GM10266 (cell line): ENCODE results near the gene MYBPC1.

ENCODE experiments used
- DNase-seq: peaks from one replicate; pipeline ENCODE4 v3.0.0; 2012; ENCODE audit errors: extremely low spot score
- TF ChIP-seq, protein P1 (sequence below): IDR thresholded peaks from 2 replicates; pipeline ENCODE4 v1.5.1; 2012; ENCODE audit warnings: mild to moderate bottlenecking, low read depth; ENCODE audit not compliant: control insufficient read depth, insufficient read depth; ENCODE audit errors: missing control alignments

The MYBPC1 gene

DNA sequence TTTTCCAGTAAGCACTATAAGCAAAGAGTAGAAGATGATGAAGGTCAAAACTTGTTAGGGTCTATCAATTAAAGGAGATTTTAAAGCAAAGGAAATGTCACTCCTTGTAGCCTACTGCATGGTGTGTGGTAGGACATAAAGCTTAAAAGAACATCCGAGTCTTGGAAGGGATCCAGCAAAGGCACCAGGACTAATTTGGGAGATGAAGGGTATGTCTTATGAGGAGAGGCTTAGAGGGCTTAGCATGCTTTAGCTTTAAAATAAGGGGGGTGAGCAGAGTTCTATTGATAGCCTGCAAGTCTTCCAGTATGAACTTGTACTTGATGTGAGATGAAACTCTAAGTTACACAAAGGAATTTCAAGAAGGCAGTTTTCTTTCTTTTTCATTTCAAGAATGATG is 11.8 kb upstream of the MYBPC1 start:
- DNase-seq, result no peak
- TF ChIP-seq, protein P1, sequence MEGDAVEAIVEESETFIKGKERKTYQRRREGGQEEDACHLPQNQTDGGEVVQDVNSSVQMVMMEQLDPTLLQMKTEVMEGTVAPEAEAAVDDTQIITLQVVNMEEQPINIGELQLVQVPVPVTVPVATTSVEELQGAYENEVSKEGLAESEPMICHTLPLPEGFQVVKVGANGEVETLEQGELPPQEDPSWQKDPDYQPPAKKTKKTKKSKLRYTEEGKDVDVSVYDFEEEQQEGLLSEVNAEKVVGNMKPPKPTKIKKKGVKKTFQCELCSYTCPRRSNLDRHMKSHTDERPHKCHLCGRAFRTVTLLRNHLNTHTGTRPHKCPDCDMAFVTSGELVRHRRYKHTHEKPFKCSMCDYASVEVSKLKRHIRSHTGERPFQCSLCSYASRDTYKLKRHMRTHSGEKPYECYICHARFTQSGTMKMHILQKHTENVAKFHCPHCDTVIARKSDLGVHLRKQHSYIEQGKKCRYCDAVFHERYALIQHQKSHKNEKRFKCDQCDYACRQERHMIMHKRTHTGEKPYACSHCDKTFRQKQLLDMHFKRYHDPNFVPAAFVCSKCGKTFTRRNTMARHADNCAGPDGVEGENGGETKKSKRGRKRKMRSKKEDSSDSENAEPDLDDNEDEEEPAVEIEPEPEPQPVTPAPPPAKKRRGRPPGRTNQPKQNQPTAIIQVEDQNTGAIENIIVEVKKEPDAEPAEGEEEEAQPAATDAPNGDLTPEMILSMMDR, result no peak

DNA sequence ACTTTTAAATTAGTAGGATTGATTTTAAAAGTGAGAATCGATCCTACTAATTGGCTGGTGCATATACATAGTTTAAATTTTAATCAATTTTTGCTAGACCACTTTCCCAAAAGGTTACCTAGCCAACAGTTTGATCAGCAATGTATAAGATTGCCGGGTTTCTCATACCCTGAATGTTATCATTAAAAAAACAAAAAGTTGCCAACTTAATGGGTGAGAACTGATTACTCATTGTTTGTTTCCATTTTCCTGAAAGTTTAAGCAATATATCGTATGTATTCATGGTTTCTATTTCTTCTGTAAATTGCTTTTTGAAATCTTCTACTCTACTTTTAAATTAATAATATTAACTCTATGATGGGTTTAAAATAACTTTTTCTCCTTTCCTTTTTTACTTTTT is 4.4 kb upstream of the MYBPC1 start:
- DNase-seq, result no peak

DNA sequence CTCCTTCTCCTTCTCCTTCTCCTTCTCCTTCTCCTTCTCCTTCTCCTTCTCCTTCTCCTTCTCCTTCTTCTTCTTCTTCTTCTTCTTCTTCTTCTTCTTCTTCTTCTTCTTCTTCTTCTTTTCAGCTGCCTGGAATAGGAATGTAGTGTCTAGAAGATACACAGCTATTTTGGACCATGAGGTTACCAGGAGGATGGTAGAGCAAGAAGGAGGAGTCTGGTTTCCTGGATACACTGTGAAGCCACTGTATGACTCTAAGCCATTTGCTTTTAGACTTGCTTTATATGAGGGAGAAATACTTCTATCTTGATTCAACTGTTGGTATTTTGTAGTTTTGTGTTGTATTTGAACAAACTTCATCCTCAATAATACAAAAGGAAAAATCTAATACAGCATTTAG is 3.0 kb upstream of the MYBPC1 start:
- TF ChIP-seq, protein P1, result no peak
- no peak for DNase-seq

More for the DNA sequence above, 4.4 kb upstream of the MYBPC1 start:
- TF ChIP-seq, protein P1, result no peak

DNA sequence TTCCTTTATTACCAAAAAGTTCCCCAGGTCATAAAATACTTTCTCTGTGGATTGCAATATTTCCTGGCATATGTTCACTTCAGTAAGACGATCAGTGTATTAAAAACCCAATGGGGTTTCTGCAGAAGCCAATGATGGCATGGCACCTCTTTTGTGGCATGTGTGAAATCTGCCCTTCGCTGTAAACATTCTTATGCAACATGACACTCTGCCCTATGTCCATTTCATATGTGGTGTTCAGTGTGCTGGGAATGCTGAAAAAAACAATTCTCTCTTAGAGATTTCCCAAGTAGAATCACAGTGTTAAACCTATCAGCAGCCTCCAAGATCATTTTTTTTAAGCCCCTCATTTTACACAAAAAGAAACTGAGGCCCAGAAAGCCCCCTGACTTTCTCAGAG is 2.3 kb upstream of the MYBPC1 start:
- TF ChIP-seq, protein P1, result no peak
- DNase-seq, result no peak

DNA sequence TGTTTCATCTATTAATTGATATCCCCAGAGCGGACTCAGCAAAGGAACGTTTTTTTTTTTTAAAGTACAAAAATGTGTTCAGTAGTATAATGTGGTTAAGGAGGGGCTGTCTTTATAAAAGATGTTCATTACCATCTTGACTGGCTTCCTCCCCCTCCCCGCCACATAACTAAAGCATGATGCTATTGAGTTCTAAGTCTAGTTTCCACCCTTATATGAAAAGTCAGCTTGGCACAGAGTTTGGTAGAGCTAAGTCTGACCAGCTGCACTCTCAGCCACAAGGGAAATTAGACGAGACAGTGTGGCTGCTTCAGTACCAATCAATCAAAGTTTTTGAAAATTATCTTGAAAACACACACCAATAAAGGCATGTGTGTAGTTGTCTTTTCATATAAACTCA is 1.9 kb upstream of the MYBPC1 start:
- DNase-seq, result no peak
- TF ChIP-seq, protein P1, result no peak

DNA sequence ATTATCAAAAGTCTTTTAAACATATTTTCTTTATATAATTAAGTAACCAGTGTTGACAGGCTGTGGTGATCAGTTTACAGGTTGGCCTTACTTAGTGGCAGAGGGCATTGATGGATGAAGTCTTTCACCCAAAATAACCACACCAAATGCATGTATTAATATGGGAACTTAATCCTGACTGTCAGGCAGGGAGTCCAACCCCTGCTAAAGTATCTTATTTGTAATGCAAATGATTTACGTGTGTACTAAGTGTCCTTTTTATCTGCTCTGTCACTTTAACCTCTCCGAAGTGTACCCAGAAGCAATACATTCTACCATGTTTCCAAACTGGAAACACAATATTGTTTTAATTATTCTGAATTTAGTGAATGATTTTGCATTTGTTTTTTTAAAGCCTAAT is 1.4 kb downstream of the MYBPC1 start:
- TF ChIP-seq, protein P1, result no peak
- DNase-seq, result no peak

DNA sequence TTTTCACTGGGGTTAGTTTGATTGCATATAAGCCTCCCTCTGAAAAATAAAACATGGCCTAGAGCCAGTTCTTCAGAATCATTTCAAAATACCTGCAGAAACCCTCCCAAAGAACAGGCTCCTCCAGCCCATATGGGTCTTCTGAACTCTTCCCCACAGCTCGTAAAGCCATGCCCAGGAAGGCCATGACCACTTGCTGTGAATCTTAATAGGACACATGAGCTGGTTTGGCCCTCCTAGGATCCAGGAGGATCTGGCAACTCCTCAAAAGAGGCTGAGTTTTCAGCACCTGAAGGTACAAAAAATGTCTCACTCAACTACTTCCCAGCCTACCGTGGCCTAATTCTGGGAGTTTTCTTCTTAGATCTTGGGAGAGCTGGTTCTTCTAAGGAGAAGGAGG is 2.4 kb downstream of the MYBPC1 start:
- TF ChIP-seq, protein P1, result no peak
- DNase-seq, result no peak
